K562 treated with DMSO at 1 percent for 4 hours (cell line): ENCODE results near the gene PALB2. TPM values are rescaled to one million over a fixed set of nuclear protein-coding genes. Genes with fewer than 3 reads are reported as not detected.

Experiments used
- total RNA-seq: library from RNA; unstranded; fragments of 300-600 nt; gene quantifications from 2 replicates; pipeline ENCODE4 v1.2.3, GENCODE V29; 2022; ENCODE audit not compliant: insufficient read depth

Gene PALB2
- total RNA-seq: 8.6 and 10.4 TPM in 2 replicates

GRCh38 chr16:23640931-23641765 is at the start of gene PALB2, which contains the start of gene DCTN5:
Gene PALB2 (minus strand): TSS chr16:23641310. CDS start chr16:23641157, 153 bp downstream.
Gene DCTN5 (plus strand): TSS chr16:23641466. CDS start chr16:23641543, 77 bp downstream.

GRCh38 chr16:23678430-23679273 is 37.5 kb upstream of the PALB2 start, which contains the start of gene PLK1:
Gene PLK1 (plus strand): TSS chr16:23678889. CDS start chr16:23678933, 44 bp downstream.

GRCh38 chr16:23595951-23596720 is 45.0 kb downstream of the PALB2 start, which contains the start of gene NDUFAB1:
Gene NDUFAB1 (minus strand): TSS chr16:23596316. CDS start chr16:23596290, 26 bp downstream.

GRCh38 chr16:23556881-23557778 is 84.0 kb downstream of the PALB2 start, which contains the start of the genes EARS2 and UBFD1:
Gene EARS2 (minus strand): TSS chr16:23557350. CDS start chr16:23557343, 7 bp downstream.
Gene UBFD1 (plus strand): TSS chr16:23557727. CDS start chr16:23557743, 16 bp downstream.

Other genes starting within 250 kb of the PALB2 start
- gene COG7, start 188.1 kb downstream of the PALB2 start, total RNA-seq: 7.7 and 9.2 TPM in 2 replicates
- gene GGA2, start 130.8 kb downstream of the PALB2 start, total RNA-seq: 37.5 and 46.3 TPM in 2 replicates
- 7.9 and 9.1 TPM in 2 replicates for gene EARS2, start 84.0 kb downstream of the PALB2 start, total RNA-seq
- gene UBFD1, start 83.6 kb downstream of the PALB2 start, total RNA-seq: 54.4 and 60.7 TPM in 2 replicates
- 153 and 177 TPM in 2 replicates for gene NDUFAB1, start 45.0 kb downstream of the PALB2 start, total RNA-seq
- gene DCTN5, start 156 bp upstream of the PALB2 start, total RNA-seq: 37.9 and 42.7 TPM in 2 replicates
- gene PLK1, start 37.6 kb upstream of the PALB2 start, total RNA-seq: 110 and 119 TPM in 2 replicates
- gene ERN2, start 71.9 kb upstream of the PALB2 start, total RNA-seq: not detected in 2 replicates
- 0.88 and 0.92 TPM in 2 replicates for gene CHP2, start 113.7 kb upstream of the PALB2 start, total RNA-seq
- 154 and 201 TPM in 2 replicates for gene PRKCB, start 194.7 kb upstream of the PALB2 start, total RNA-seq